A549 (cell line): ENCODE data around the gene TNF.

Experiments
- CTCF ChIP-seq: fragments of >200 bp; sonication (Bioruptor Twin); formaldehyde crosslinking; IDR thresholded peaks from 3 replicates; pipeline ENCODE4 v1.5.1; 2016
- EP300 ChIP-seq, 2 experiments: fragments of >200 bp; sonication (Bioruptor Twin); formaldehyde crosslinking; IDR thresholded peaks; 2 replicates in 1 of 2; 3 replicates in 1 of 2; pipeline ENCODE4 v1.6.1; 2016 to 2017
- HDAC2 ChIP-seq: fragments of 200-600 bp; sonication (generic); IDR thresholded peaks from 2 replicates; pipeline ENCODE4 v1.6.1; 2016
- KDM1A ChIP-seq: fragments of 200-600 bp; sonication (generic); IDR thresholded peaks from 2 replicates; pipeline ENCODE4 v1.6.1; 2016; ENCODE audit warnings: low read depth, mild to moderate bottlenecking
- MAFK ChIP-seq: fragments of 450-650 bp; IDR thresholded peaks from 2 replicates; pipeline ENCODE4 v1.6.1; 2014; ENCODE audit not compliant: partially characterized antibody
- POLR2A ChIP-seq: IDR thresholded peaks from 2 replicates; pipeline ENCODE4 v1.6.1; 2012; ENCODE audit warnings: mild to moderate bottlenecking, low read length
- RAD21 ChIP-seq, 2 experiments: fragments of >200 bp in 1 of 2; sonication (Bioruptor Twin) in 1 of 2; formaldehyde crosslinking in 1 of 2; IDR thresholded peaks in 1 of 2; conservative IDR thresholded peaks in 1 of 2; 2 replicates in 1 of 2; 3 replicates in 1 of 2; pipeline ENCODE4 v1.6.1; 2012 to 2018; ENCODE audit warnings: inconsistent platforms in 1 of 2
- USF2 ChIP-seq: fragments of 450-650 bp; IDR thresholded peaks from 2 replicates; pipeline ENCODE4 v1.6.1; 2014; ENCODE audit warnings: antibody characterized with exemption
- ZFP36 ChIP-seq: fragments of 450-650 bp; IDR thresholded peaks from 2 replicates; pipeline ENCODE4 v1.6.1; 2014; ENCODE audit warnings: borderline replicate concordance; ENCODE audit not compliant: partially characterized antibody
- TF ChIP-seq, protein P1 (sequence below): IDR thresholded peaks from 2 replicates; pipeline ENCODE4 v1.6.1; 2012
- TF ChIP-seq, protein P2 (sequence below): IDR thresholded peaks from 2 replicates; pipeline ENCODE4 v1.6.1; 2012; ENCODE audit warnings: low read depth, borderline replicate concordance
- TF ChIP-seq, protein P3 (sequence below): fragments of >200 bp; sonication (Bioruptor Twin); formaldehyde crosslinking; IDR thresholded peaks from 3 replicates; pipeline ENCODE4 v1.6.1; 2016

- TF ChIP-seq KDM1A (no peak), USF2 (no peak), RAD21 (conservative IDR thresholded peaks at IDR 0.05 in 1 of 2, IDR thresholded peaks at IDR 0.05 in 1 of 2) (no peak), CTCF (no peak), ZFP36 (no peak), POLR2A (no peak), HDAC2 (no peak), EP300 (IDR thresholded peaks at IDR 0.05) (no peak), MAFK (no peak)
- TF ChIP-seq, protein P1, sequence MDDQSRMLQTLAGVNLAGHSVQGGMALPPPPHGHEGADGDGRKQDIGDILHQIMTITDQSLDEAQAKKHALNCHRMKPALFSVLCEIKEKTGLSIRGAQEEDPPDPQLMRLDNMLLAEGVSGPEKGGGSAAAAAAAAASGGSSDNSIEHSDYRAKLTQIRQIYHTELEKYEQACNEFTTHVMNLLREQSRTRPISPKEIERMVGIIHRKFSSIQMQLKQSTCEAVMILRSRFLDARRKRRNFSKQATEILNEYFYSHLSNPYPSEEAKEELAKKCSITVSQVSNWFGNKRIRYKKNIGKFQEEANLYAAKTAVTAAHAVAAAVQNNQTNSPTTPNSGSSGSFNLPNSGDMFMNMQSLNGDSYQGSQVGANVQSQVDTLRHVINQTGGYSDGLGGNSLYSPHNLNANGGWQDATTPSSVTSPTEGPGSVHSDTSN: no peak
- TF ChIP-seq, protein P2, sequence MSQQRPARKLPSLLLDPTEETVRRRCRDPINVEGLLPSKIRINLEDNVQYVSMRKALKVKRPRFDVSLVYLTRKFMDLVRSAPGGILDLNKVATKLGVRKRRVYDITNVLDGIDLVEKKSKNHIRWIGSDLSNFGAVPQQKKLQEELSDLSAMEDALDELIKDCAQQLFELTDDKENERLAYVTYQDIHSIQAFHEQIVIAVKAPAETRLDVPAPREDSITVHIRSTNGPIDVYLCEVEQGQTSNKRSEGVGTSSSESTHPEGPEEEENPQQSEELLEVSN: no peak
- TF ChIP-seq, protein P3, sequence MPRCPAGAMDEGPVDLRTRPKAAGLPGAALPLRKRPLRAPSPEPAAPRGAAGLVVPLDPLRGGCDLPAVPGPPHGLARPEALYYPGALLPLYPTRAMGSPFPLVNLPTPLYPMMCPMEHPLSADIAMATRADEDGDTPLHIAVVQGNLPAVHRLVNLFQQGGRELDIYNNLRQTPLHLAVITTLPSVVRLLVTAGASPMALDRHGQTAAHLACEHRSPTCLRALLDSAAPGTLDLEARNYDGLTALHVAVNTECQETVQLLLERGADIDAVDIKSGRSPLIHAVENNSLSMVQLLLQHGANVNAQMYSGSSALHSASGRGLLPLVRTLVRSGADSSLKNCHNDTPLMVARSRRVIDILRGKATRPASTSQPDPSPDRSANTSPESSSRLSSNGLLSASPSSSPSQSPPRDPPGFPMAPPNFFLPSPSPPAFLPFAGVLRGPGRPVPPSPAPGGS: no peak
These were observed 14.7 kb upstream of the TNF start for GRCh38 chr6:31560697-31561058.
